Adrenal gland (tissue), 12 donors: Measurements from ENCODE around the gene RAD51C. TPM values are rescaled to one million over a fixed set of nuclear protein-coding genes. Genes with fewer than 3 reads are reported as not detected.

Experiments
- DNase-seq, 7 donors: peaks; one replicate each; pipeline ENCODE4 v3.0.0-alpha.2; 2019 to 2020
- H3K27ac ChIP-seq, 5 donors: fragments of 200-600 bp; sonication (generic) in 4 of 5; 1 replicate in 3 of 5; 2 replicates in 2 of 5; pipeline versions ENCODE4 v1.5.1 to v1.8.0; 2016 to 2020; ENCODE audit warnings: mild to moderate bottlenecking in 1 of 5
- H3K27me3 ChIP-seq: fragments of 200-600 bp; 2 replicates; pipeline ENCODE4 v1.8.0; 2021
- H3K36me3 ChIP-seq, 2 donors: fragments of 200-600 bp; replicated peaks in 1 of 2; 1 replicate in 1 of 2; 2 replicates in 1 of 2; pipeline versions ENCODE4 v1.5.1 to v1.8.0; 2018 to 2022
- H3K4me1 ChIP-seq, 2 donors: fragments of 200-600 bp; replicated peaks in 1 of 2; 1 replicate in 1 of 2; 2 replicates in 1 of 2; pipeline versions ENCODE4 v1.5.1 to v1.8.0; 2018 to 2021
- H3K4me3 ChIP-seq, 4 donors: fragments of 200-600 bp; sonication (generic) in 3 of 4; one replicate each; pipeline ENCODE4 v1.5.1; 2016 to 2018
- H3K9me3 ChIP-seq, 3 donors: fragments of 200-600 bp; sonication (generic) in 1 of 3; replicated peaks in 1 of 3; 1 replicate in 2 of 3; 2 replicates in 1 of 3; pipeline versions ENCODE4 v1.5.1 to v1.8.0; 2016 to 2021
- CTCF ChIP-seq, 6 experiments: fragments of 450-650 bp in 4 of 6; fragments of 200-600 bp in 2 of 6; sonication (generic) in 1 of 6; IDR thresholded peaks; 1 replicate in 5 of 6; 2 replicates in 1 of 6; pipeline versions ENCODE4 v1.5.1 to v1.8.0; 2016 to 2021; ENCODE audit warnings: antibody characterized with exemption in 6 of 6, mild to moderate bottlenecking in 2 of 6, moderate library complexity in 1 of 6
- POLR2A ChIP-seq, 2 donors: fragments of 450-650 bp; IDR thresholded peaks; one replicate each; pipeline ENCODE4 v1.6.1; 2017; ENCODE audit warnings: antibody characterized with exemption in 2 of 2, mild to moderate bottlenecking in 2 of 2, moderate library complexity in 1 of 2
- WGBS, 4 donors: extraction: QIAGEN DNeasy Blood & Tissue Kit in 2 of 4; methylation state at CpG; one replicate each; pipeline versions ENCODE4 v1.1.5 to v1.1.7; 2013 to 2017; 5-methylcytosine and 5-hydroxymethylcytosine counted together
- intact Hi-C, 2 donors: fragments of 100-400 bp; cut with DNase I; formaldehyde crosslinking; loops; one replicate each; pipeline versions ENCODE4 v1.14.1 to v1.15.0; 2022 to 2023
- polyA plus RNA-seq, 3 donors: library from polyadenylated mRNA; stranded (reverse); fragments of 200-250 nt in 2 of 3; fragments of 350-450 nt in 1 of 3; fragmentation: Illumina TruSeq in 1 of 3; extraction: RNeasy Lipid Tissue Mini Kit (QIAGEN cat#74804) in 1 of 3; gene quantifications; one replicate each; pipeline ENCODE4 v1.2.3, GENCODE V29; 2013 to 2014
- total RNA-seq, 9 donors: library from RNA; depleted of rRNA in 4 of 9; stranded (reverse); fragments of >200 nt in 4 of 9; fragments of 120-200 nt in 1 of 9; fragmentation: NEBNext Ultra II Directional in 1 of 9; extraction: Animal tissue kit (Norgen Biotek cat#: 25700) in 1 of 9; gene quantifications; one replicate each; pipeline versions ENCODE4 v1.1.0 to v1.2.4, GENCODE V29; 2013 to 2023
- donor health status: healthy with polysubstance abuse.
- donor health status: Bipolar disorder and iron deficiency.
- donor health status: DM: yes; HTN: yes; CAD: no.
- donor health status: DM: no; HTN: no; CAD: no.
- donor health status: DM: no; HTN: no; CAD: no.
- donor health status: DM: yes; HTN: yes; CAD: no.

RAD51C gene
- total and polyA plus RNA-seq, 12 donors = 11.7 to 60.2 (median 30.7) TPM

- Histone ChIP-seq H3K9me3 (no peaks in the 10 kb centered on the region), H3K27ac (no peak overlapping the region), H3K4me1 (peaks cover 0 to 7% of the 10 kb centered on the region in 2 donors), H3K36me3 (no peaks in the 10 kb centered on the region), H3K27me3 (no peaks in the 10 kb centered on the region), H3K4me3 (no peak overlapping the region)
- intact Hi-C loops = no loop called here
- WGBS, 4 donors = 77 to 83% (median 83%) methylated on average over 5 of the region's 5 CpGs
- no peak for TF ChIP-seq CTCF (IDR thresholded peaks at IDR 0.05)
- TF ChIP-seq POLR2A (IDR thresholded peaks at IDR 0.05) = no peak
- DNase-seq = no peak
Measured at GRCh38 chr17:58702045-58702476, 9.7 kb downstream of the RAD51C start.

GRCh38 chr17:58702708-58703107 is 10.3 kb downstream of the RAD51C start:
- Histone ChIP-seq H3K9me3 (no peaks in the 10 kb centered on the region), H3K27me3 (no peaks in the 10 kb centered on the region), H3K27ac (no peak overlapping the region), H3K4me3 (no peak overlapping the region), H3K4me1 (peaks cover 0 to 7% of the 10 kb centered on the region in 2 donors), H3K36me3 (no peaks in the 10 kb centered on the region)
- DNase-seq = no peak
- 77 to 81% (median 78%) methylated on average over 8 of the region's 8 CpGs for WGBS, 4 donors
- TF ChIP-seq CTCF (IDR thresholded peaks at IDR 0.05) (no peak), POLR2A (IDR thresholded peaks at IDR 0.05) (no peak)
- intact Hi-C loops = no loop called here

- no peak for TF ChIP-seq POLR2A (IDR thresholded peaks at IDR 0.05)
- TF ChIP-seq CTCF (IDR thresholded peaks at IDR 0.05) = no peak
- peak in 1 of 7 donors; percentile 8 for DNase-seq
- Histone ChIP-seq H3K36me3 (no peaks in the 10 kb centered on the region), H3K9me3 (no peaks in the 10 kb centered on the region), H3K4me1 (peaks cover 0 to 7% of the 10 kb centered on the region in 2 donors), H3K27me3 (no peaks in the 10 kb centered on the region), H3K4me3 (no peak overlapping the region), H3K27ac (no peak overlapping the region)
- intact Hi-C loops = no loop called here
- WGBS, 4 donors = 44 to 55% (median 53%) methylated on average over 4 of the region's 4 CpGs
Measured at GRCh38 chr17:58703137-58703915, 10.9 kb downstream of the RAD51C start.

- no peaks in the 10 kb centered on the region for H3K36me3 ChIP-seq
- TF ChIP-seq CTCF (IDR thresholded peaks at IDR 0.05) (no peak), POLR2A (IDR thresholded peaks at IDR 0.05) (no peak)
- H3K4me1 ChIP-seq = peaks cover 0 to 7% of the 10 kb centered on the region in 2 donors
- H3K27me3 ChIP-seq = no peaks in the 10 kb centered on the region
- no peak overlapping the region for H3K27ac ChIP-seq
- DNase-seq = no peak
- H3K4me3 ChIP-seq = no peak overlapping the region
- H3K9me3 ChIP-seq = no peaks in the 10 kb centered on the region
- WGBS, 4 donors = 90 to 99% (median 98%) methylated on average over 2 of the region's 2 CpGs
- intact Hi-C loops = no loop called here
Measured at GRCh38 chr17:58703916-58704286, 11.5 kb downstream of the RAD51C start.
